AG04449 (cell line): ENCODE measurements around the gene KLRF1.

ENCODE experiments used
- CTCF ChIA-PET: fragments of 350-600 bp; formaldehyde crosslinking; extraction: SDS; loops from one replicate; lab custom pipeline; 2021; ENCODE audit warnings: antibody characterized with exemption; lab: Yijun Ruan, JAX
- POLR2A ChIA-PET: fragments of 400-600, 350-600 bp; formaldehyde crosslinking; extraction: SDS; loops from one replicate; lab custom pipeline; 2020; ENCODE audit warnings: antibody characterized with exemption, inconsistent platforms; lab: Yijun Ruan, JAX
- DNase-seq: peaks from one replicate; pipeline ENCODE4 v3.0.0-alpha.2; 2010; ENCODE audit warnings: low read depth, low spot score
- H3K4me3 ChIP-seq: 2 replicates; pipeline ENCODE4 v1.5.1; 2011; ENCODE audit warnings: low read depth, mild to moderate bottlenecking, control low read depth, low read length
- TF ChIP-seq, protein P1 (sequence below): IDR thresholded peaks from one replicate; pipeline ENCODE4 v1.5.1; 2011; ENCODE audit warnings: mild to moderate bottlenecking, moderate library complexity, low read length, control low read depth, inconsistent platforms; ENCODE audit not compliant: insufficient read depth; ENCODE audit errors: missing control alignments

KLRF1 gene

DNA sequence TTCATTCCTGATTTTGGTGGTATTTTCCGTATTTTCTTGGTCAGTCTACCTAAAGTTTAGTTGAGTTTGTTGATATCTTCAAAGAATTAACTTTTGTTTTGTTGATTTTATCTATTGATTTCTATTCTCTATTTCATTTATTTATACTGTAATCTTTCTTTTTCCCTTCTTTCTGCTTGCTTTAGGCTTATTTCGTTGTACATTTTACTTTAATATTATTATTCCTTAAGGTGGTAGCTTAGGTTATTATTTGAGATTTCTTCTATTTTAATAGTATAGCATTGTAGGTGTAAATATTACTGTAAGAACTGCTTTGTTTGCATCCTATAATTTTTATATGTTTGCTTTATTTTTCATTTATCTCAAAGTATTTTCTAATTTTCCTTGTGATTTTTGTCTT lies 21.4 kb upstream of the KLRF1 start:
- ChIA-PET POLR2A (no interaction called here), CTCF (no interaction called here)
- no peak for DNase-seq
- TF ChIP-seq, protein P1, sequence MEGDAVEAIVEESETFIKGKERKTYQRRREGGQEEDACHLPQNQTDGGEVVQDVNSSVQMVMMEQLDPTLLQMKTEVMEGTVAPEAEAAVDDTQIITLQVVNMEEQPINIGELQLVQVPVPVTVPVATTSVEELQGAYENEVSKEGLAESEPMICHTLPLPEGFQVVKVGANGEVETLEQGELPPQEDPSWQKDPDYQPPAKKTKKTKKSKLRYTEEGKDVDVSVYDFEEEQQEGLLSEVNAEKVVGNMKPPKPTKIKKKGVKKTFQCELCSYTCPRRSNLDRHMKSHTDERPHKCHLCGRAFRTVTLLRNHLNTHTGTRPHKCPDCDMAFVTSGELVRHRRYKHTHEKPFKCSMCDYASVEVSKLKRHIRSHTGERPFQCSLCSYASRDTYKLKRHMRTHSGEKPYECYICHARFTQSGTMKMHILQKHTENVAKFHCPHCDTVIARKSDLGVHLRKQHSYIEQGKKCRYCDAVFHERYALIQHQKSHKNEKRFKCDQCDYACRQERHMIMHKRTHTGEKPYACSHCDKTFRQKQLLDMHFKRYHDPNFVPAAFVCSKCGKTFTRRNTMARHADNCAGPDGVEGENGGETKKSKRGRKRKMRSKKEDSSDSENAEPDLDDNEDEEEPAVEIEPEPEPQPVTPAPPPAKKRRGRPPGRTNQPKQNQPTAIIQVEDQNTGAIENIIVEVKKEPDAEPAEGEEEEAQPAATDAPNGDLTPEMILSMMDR: no peak
- H3K4me3 ChIP-seq: no peak overlapping the region

DNA sequence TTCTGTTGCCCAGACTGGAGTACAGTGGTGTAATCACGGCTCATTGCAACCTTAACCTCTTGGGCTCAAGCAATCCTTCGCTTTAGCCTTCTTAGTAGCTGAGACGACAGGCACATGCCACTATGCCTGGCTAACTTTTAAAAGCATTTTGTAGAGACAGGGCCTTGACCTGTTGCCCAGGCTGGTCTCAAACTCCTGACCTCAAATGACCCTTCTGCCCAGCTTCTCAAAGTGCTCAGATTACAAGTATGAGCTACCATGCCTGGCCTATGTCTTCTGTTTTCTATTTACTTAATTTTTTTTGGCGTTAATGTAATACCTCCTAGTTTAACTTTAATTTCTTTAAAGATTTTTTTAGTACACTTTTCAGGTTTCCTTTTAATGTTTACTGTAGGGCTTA lies 20.6 kb upstream of the KLRF1 start:
- POLR2A ChIA-PET: no interaction called here
- TF ChIP-seq, protein P1: no peak
- no peak overlapping the region for H3K4me3 ChIP-seq
- DNase-seq: no peak
- CTCF ChIA-PET: no interaction called here

DNA sequence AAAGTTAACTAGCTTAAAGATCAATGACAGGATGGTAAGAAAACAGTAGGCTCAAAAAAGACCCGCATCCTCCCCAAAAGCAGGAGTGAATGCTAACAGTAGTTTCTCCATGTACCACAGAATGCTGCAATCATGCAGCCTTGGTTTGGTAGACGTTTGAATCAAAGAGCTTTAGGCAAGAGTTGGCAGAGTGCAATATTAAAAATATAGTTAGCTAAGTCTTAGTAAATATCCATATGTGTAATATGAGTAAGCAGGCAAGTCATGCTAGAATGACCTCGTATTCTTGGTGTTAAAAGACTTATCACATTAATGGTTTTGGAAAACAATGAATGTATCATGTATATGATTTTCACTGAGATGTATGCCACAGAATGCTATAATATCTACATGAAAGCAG lies 18.8 kb upstream of the KLRF1 start:
- CTCF ChIA-PET: no interaction called here
- TF ChIP-seq, protein P1: no peak
- DNase-seq: no peak
- POLR2A ChIA-PET: no interaction called here
- H3K4me3 ChIP-seq: no peak overlapping the region

DNA sequence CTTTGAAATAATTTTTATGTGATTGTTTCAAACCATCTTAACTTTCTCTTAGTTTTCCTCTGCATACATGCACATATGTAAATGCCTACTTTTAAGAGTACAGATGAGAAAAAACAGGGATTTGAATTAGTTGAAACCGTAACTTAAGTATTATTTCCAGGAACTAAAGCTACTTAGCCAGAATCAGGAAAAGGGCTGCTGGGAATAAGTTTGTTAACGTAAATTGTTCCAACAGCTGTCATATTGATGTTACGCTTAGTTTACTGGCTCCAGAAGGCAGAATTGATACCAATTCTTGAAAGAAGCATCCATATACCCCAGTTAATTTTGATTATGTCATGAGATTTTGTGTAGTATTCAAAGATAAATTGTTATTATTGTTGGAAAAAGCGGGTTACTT lies 17.9 kb upstream of the KLRF1 start:
- ChIA-PET POLR2A (no interaction called here), CTCF (no interaction called here)
- TF ChIP-seq, protein P1: no peak
- no peak overlapping the region for H3K4me3 ChIP-seq
- DNase-seq: no peak

DNA sequence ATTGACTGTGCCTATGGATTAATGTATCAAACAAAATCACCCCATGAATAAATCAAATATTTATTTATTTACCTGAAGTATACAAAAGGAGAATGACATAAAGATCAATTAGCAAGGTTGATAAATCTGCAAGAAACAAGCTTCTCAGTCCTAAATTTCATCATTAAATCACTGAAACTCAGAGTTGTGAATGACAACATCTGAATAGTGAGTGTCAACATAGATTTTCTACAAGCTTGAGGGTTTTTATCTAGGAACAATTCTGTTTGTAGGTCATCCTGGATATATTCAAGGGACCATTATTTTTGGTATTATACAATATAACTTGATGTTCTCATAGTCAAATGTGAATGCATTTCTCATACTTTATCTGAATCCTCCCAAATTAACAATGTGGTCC lies 17.4 kb upstream of the KLRF1 start:
- ChIA-PET CTCF (no interaction called here), POLR2A (no interaction called here)
- TF ChIP-seq, protein P1: no peak
- no peak overlapping the region for H3K4me3 ChIP-seq
- DNase-seq: no peak

DNA sequence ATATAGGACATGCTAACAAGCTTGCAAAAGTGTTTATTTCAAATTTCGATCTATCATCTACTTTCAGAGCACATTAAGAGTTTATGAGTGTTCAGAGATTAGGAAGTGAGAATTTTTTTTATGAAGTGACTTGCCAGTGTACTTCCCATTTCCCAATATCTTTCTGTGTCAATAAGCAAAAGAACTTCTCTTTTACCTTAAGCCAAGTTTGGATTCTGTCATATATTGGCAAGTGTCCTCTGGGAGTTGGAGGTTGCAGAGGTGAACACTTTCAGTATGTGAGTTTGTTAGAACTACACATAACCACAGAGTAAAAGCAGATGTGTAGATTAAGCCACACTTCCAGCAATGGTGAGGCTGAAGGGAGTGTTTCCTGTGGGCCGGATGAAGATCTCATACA lies 16.6 kb upstream of the KLRF1 start:
- POLR2A ChIA-PET: no interaction called here
- H3K4me3 ChIP-seq: no peak overlapping the region
- DNase-seq: no peak
- TF ChIP-seq, protein P1: no peak
- CTCF ChIA-PET: no interaction called here
